Heart right ventricle (tissue), 16 donors: ENCODE results near the gene ANO10. TPM values are rescaled to one million over a fixed set of nuclear protein-coding genes. Genes with fewer than 3 reads are reported as not detected.

Experiments
- ATAC-seq, 8 donors: fragments of 200-7000 bp; cut with Tn5 transposase; one replicate each; pipeline ENCODE4 v1.9.1; 2020; ENCODE audit warnings: mild to moderate bottlenecking in 8 of 8, moderate library complexity in 8 of 8, moderate number of reproducible peaks in 1 of 8
- DNase-seq, 2 donors: peaks; one replicate each; pipeline ENCODE4 v3.0.0-alpha.2; 2020
- H3K27ac ChIP-seq, 10 donors: fragments of 200-600 bp; sonication (generic) in 2 of 10; one replicate each; pipeline versions ENCODE4 v1.5.0 to v1.8.0; 2020 to 2022; ENCODE audit warnings: mild to moderate bottlenecking in 3 of 10
- H3K27me3 ChIP-seq, 7 donors: fragments of 200-600 bp; one replicate each; pipeline ENCODE4 v1.8.0; 2021 to 2022; ENCODE audit warnings: mild to moderate bottlenecking in 2 of 7
- H3K36me3 ChIP-seq, 9 donors: fragments of 200-600 bp; sonication (generic) in 1 of 9; one replicate each; pipeline versions ENCODE4 v1.5.0 to v1.8.0; 2020 to 2022; ENCODE audit warnings: mild to moderate bottlenecking in 2 of 9
- H3K4me1 ChIP-seq, 9 donors: fragments of 200-600 bp; sonication (generic) in 1 of 9; one replicate each; pipeline versions ENCODE4 v1.5.0 to v1.8.0; 2020 to 2022; ENCODE audit warnings: mild to moderate bottlenecking in 4 of 9
- H3K4me3 ChIP-seq, 10 donors: fragments of 200-600 bp; sonication (generic) in 2 of 10; one replicate each; pipeline versions ENCODE4 v1.5.0 to v1.8.0; 2020 to 2022; ENCODE audit warnings: mild to moderate bottlenecking in 7 of 10, moderate library complexity in 2 of 10
- H3K9me3 ChIP-seq, 11 donors: fragments of 200-600 bp in 10 of 11; sonication (generic) in 2 of 11; one replicate each; pipeline versions ENCODE4 v1.5.0 to v1.8.0; 2013 to 2022; ENCODE audit warnings: mild to moderate bottlenecking in 2 of 11, control low read depth in 1 of 11, moderate library complexity in 1 of 11
- CTCF ChIP-seq, 9 donors: fragments of 200-600 bp; sonication (generic) in 2 of 9; IDR thresholded peaks; one replicate each; pipeline versions ENCODE4 v1.5.0 to v1.8.0; 2021 to 2022; ENCODE audit warnings: antibody characterized with exemption in 9 of 9, mild to moderate bottlenecking in 5 of 9, moderate library complexity in 1 of 9
- WGBS, 2 donors: extraction: QIAGEN DNeasy Blood & Tissue Kit; methylation state at CpG; one replicate each; pipeline ENCODE4 v1.1.7; 2013; ENCODE audit warnings: inconsistent platforms in 1 of 2; 5-methylcytosine and 5-hydroxymethylcytosine counted together
- intact Hi-C, 10 donors: fragments of 100-400 bp; cut with DNase I; formaldehyde crosslinking; loops; one replicate each; pipeline versions ENCODE4 v1.11.1 to v1.14.2; 2022
- polyA plus RNA-seq, 2 donors: library from polyadenylated mRNA; stranded (reverse); fragments of 200-250 nt; gene quantifications; one replicate each; pipeline ENCODE4 v1.2.3, GENCODE V29; 2013
- total RNA-seq, 10 donors: library from RNA; stranded (reverse); fragmentation: NEBNext Ultra II Directional in 3 of 10; extraction: Animal tissue kit (Norgen Biotek cat#: 25700) in 3 of 10; gene quantifications; one replicate each; pipeline versions ENCODE4 v1.2.1 to v1.2.4, GENCODE V29; 2021 to 2023
- donor health status: Arrhythmogenic right ventricular cardiomyopathy.
- donor health status: ischemic (EF 13 %, LVEDD 7.1; RV severe dilation, severe dysfunction).
- donor health status: healthy with polysubstance abuse.
- donor health status: DM: no; HTN: yes; CAD: no.
- donor health status: DM: no; HTN: no; CAD: no.
- donor health status: ischemic (EF 25% LVEDD 6.9; RV normal size, moderate dysfunction).
- donor health status: ischemic (EF 25% LVEDD 5.7; RV mildly dilated, moderate dysfunction).
- donor health status: healthy.
- donor health status: DM: yes; HTN: yes; CAD: no.
- donor health status: Ischemic cardiomyopathy.
- donor health status: ischemic (EF 35%, LVEDD 5.7; RV mildly dilated, moderate dysfunction).
- donor health status: nonischemic (EF 11% LVEDD 7.7; RV severe dilation, severe dysfunction).
- donor health status: DM: yes; HTN: yes; CAD: no.
- donor health status: PGD.
- donor health status: ischemic (EF 29% LVEDD 5.4; RV normal size, mild dysfunction).
- donor health status: nonischemic (EF 23%, LVEDD 6.1; RV moderate dilation, normal function).

Gene ANO10
- total and polyA plus RNA-seq, 12 donors, result 7.1 to 24.2 (median 13.3) TPM

GRCh38 chr3:43400167-43400566 is 221.6 kb downstream of the ANO10 start:
- peak overlapping the region in 2 of 10 donors; percentile 2 to 9 for H3K27ac ChIP-seq
- intact Hi-C loops, result no loop called here
- H3K36me3 ChIP-seq, result no peaks in the 10 kb centered on the region
- ATAC-seq (peak in 1 of 8 donors; percentile 68), DNase-seq (no peak)
- H3K4me1 ChIP-seq, result peaks cover 4 to 38% (median 9%) of the 10 kb centered on the region in 9 donors
- H3K9me3 ChIP-seq, result no peaks in the 10 kb centered on the region
- TF ChIP-seq CTCF (IDR thresholded peaks at IDR 0.05), result no peak
- WGBS, 2 donors, result 11 to 17% methylated on average over 1 of the region's 1 CpG
- no peaks in the 10 kb centered on the region for H3K27me3 ChIP-seq
- H3K4me3 ChIP-seq, result no peak overlapping the region

- ATAC-seq (no peak), DNase-seq (no peak)
- no peaks in the 10 kb centered on the region for H3K9me3 ChIP-seq
- H3K4me3 ChIP-seq, result no peak overlapping the region
- no peaks in the 10 kb centered on the region for H3K27me3 ChIP-seq
- intact Hi-C loops, result loop anchor here in 3 of 10 donors (10.0 kb wide), 2 partner anchors 106 to 114 kb away; partner anchors contain the start of gene SNRK (in 2 of the 3)
- H3K27ac ChIP-seq, result peak overlapping the region in 2 of 10 donors; percentile 9 to 24
- no peak for TF ChIP-seq CTCF (IDR thresholded peaks at IDR 0.05)
- WGBS, 2 donors, result 82% methylated on average over 6 of the region's 6 CpGs
- no peaks in the 10 kb centered on the region for H3K36me3 ChIP-seq
- peaks cover 4 to 50% (median 17%) of the 10 kb centered on the region in 9 donors for H3K4me1 ChIP-seq
Measured at GRCh38 chr3:43399034-43399433, 222.8 kb downstream of the ANO10 start.

DNA sequence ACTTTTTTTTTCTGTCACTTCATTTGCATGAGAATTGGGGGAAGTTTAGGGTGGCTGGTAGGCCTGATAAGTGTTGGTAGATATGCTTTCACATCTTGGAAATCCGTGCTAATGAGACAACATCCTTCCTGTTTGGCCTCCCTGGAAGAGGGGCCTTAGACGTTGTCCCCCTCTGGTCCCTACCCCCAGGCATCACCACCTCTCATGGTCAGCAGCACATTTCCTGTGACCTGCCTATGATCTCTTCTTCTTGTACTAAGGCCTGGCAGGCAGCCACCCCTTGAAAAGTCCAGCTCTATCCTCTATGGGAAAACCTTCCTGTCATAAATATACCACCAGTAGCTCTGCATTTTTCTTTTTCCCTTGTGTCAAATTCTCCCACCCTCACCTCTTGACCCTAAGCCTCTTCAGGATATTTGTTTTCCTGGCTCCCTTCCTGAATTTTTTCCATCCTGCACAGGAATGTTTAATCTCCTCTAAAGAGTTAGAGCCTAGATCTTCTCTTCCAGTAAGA is 227.7 kb downstream of the ANO10 start:
- ATAC-seq (peak; percentile 85 to 93 (median 91)), DNase-seq (peak; percentile 76 to 89)
- H3K36me3 ChIP-seq, result no peaks in the 10 kb centered on the region
- no peaks in the 10 kb centered on the region for H3K9me3 ChIP-seq
- H3K4me1 ChIP-seq, result peaks cover 3 to 65% (median 36%) of the 10 kb centered on the region in 9 donors
- no peak for TF ChIP-seq CTCF (IDR thresholded peaks at IDR 0.05)
- H3K27ac ChIP-seq, result peak overlapping the region in 9 of 10 donors; percentile 18 to 93 (median 74)
- WGBS, 2 donors, result 16 to 29% methylated on average over 2 of the region's 2 CpGs
- no peak overlapping the region for H3K4me3 ChIP-seq
- H3K27me3 ChIP-seq, result no peaks in the 10 kb centered on the region
- intact Hi-C loops, result loop anchor here in 5 of 10 donors (5.0 to 10.0 kb wide), 6 partner anchors 83 to 111 kb away; partner anchors contain the start of gene SNRK (in 2 of the 5)

- no peak for TF ChIP-seq CTCF (IDR thresholded peaks at IDR 0.05)
- 95 to 100% methylated on average over 1 of the region's 1 CpG for WGBS, 2 donors
- Histone ChIP-seq H3K27ac (peak overlapping the region in 8 of 10 donors; percentile 29 to 93 (median 67)), H3K4me3 (no peak overlapping the region), H3K4me1 (peaks cover 3 to 71% (median 47%) of the 10 kb centered on the region in 9 donors), H3K27me3 (no peaks in the 10 kb centered on the region), H3K36me3 (no peaks in the 10 kb centered on the region), H3K9me3 (no peaks in the 10 kb centered on the region)
- ATAC-seq (no peak), DNase-seq (no peak)
- intact Hi-C loops, result loop anchor here in 5 of 10 donors (5.0 to 10.0 kb wide), 6 partner anchors 86 to 113 kb away; partner anchors contain the start of gene SNRK (in 2 of the 5)
Measured at GRCh38 chr3:43391621-43392020, 230.2 kb downstream of the ANO10 start.
